GM21360 (cell line): ENCODE measurements around the gene NEK8.
A peak's percentile ranks its signal among the peaks of the same experiment; 100 is the strongest.
"Not testable (repeated sequence)": the region's sequence is repeated elsewhere in the genome, so short reads cannot be mapped to it uniquely, and the experiment has no call there.

Experiments used
- ATAC-seq: cut with Tn5 transposase; IDR thresholded peaks from one replicate; pipeline ENCODE4 v1.9.1; 2021; ENCODE audit warnings: mild to moderate bottlenecking, moderate library complexity; ENCODE audit not compliant: unreplicated experiment

The NEK8 gene

DNA sequence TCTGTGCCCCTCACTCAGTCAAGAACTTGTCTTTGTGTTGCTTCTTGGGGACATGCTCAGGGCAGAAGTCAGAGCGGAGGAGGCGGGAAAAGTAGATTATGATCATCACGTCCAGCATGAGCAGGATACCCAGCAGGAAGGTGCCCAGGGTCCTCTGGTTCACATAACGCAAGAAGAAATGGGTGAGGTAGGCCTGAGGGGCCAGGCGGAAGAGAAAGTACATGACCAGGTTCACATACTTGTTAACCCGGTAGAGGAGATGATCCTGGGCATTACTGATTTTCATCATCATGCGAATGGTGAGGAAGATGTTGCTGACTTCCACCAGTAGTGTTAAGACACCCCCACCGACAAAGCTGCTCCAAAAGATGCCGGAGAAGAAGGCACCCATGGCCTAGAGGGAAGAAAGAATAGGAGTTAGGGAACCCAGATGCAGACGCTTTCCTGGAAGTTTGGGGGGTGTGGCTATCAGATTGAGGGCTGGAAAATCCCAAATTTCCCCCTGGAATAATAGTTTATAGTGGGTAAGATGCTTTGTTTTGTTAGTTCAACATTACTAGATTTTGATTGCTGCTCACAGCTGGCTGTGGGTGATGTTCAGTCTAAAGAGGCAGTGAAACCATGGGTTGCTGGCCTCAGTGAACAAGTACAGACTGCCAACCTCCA is 4.0 kb upstream of the NEK8 start:
- ATAC-seq = no peak

DNA sequence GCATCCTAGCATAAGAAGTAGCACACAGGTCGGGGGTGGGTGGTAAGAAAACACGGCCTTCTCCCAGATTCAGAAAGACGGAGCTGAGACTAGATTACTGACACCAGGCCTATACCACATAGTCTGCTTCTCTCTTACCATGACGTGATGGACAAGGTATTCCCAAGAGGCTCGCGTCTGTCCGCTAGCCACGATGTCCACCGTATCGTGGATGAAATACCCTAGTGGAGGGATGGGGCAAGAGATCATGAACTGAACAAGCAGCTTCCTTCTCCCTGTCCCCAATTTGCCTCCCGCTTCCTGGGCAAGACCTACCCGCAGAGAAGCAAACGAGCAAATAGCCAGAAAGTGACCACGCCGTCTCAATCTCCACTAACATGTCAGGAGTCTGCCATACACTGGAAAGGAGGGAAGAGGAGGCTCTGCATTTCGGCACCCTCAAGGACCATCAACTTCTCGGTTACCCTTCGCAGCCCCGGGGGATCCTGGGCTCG is 3.4 kb upstream of the NEK8 start:
- no peak for ATAC-seq

DNA sequence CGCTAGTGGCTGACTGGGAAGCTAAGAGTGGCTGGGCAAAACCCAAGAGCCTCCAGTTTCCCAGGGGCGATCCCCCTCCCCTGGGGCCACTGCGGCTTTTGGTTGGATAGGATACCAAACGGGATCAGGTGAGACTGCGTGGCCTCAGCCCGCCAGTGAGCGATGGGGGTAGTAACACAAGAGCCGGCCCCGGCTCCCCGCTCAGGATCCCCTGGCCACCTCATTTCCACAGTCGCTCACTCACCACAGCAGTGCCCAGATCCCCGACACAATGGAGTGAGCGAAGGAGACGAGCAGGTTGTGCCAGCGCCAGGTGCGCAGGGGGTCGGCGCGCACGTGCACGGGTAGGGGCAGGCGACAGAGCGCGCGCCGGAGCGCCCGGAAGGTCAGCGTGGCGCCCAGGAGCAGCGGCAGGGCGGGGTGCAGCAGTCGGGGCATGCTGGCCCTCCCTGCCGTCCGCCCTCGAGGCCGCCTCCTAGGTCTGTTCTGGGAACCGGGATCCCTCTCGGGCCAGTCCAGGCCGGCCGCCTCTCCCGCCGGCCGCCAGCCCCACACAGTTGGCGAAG is 2.8 kb upstream of the NEK8 start:
- ATAC-seq = no peak

DNA sequence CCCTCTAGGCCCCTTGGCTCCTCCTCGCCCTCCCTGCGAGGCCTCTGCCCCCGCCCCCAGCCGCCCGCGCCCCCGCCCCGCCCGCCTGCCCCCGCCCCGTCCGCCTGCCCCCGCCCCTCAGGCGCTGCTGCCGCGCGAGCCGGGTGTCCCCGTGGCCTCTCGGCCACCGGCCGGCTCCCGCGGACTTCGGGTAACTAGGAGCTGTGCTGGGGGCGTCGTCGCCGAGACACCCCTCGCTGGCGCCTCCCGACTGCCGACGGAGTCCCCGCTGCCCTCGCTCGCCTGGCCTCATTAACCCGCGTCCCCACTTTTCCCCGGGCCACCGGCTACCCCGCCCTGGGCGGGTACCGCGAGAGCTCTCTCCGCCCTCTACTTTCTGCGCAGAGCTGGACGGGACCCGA is 2.4 kb upstream of the NEK8 start, which contains the start of gene TLCD1:
TLCD1 (minus strand) TSS at position 8 of the 401 bp plus-strand sequence. CDS start 136 bp downstream, outside the sequence.
- no peak for ATAC-seq

DNA sequence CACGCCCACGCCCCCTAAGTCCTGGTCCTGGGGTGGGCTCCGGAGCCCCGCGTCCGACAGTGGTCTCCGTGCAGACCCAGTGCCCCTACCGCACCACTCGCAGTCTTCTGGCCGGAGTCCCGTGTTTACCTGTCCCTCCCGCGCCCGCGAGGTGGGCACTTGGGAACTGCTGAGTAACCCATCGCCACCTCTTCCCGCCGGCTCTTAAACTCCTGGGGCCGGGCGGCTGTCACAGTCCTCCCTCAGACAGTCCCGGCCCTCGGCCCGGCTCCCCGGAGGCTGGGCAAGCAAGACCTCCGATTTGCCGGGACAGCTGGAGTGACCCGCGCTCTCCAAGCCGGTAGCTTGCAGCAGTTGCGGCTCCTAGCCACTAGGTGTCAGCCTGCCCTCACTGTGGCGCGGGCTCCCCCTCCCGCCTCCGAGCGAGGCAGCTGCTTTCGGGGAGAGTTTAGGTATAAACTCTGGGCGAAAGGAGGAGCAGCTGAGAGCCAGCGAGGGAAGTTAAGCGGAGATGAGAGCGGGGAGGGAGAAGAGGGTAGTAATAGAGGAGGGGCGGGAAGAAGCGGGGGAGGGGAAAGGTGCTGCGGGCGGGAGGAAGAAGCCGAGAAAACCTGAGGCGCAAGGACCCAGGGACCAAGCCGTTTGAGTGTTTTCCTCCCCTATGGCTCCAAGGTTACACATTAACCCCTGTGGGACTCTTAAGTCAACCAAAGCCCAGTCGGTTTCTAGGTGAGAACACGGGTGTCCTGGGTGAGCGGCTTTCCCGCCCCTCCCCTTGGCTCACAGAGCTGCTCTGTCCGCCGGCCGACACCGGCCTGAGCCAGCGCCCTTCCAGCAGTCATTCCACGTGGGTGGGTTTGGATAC is 1.7 kb upstream of the NEK8 start:
- ATAC-seq = peak; percentile 43

DNA sequence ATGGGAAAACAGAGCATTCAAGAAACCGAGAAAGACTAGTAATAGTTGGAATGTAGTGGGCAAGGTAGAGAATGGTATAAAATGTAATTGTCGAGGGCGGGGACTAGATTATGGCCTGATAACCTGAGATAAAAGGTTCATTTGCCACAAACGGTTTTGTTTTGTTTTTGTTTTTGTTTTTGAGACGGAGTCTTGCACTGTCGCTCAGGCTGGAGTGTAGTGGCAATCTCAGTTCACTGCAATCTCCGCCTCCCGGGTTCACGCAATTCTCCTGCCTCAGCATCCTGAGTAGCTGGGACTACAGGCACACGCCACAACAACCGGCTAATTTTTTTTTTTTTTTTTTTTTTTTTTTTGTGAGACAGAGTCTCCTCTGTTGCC is 1.4 kb downstream of the NEK8 start:
- ATAC-seq = no peak

DNA sequence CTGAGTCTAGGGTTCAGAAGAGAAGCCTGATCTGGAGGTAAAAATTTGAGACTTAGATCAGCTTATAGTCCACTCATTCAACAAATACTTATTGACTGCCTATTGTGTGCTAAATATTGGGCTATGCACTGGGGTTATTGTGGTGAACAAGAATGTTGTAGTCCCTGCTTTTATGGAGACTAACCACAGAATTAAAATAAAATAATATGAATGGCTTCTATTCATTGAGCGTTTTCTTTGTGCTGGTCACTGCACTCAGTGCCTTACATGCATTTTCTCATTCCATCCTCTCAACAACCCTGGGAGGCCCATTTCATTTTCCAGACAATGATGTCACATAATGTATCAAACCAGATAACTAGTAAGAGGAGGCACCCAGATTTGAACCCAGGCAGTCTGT is 4.8 kb downstream of the NEK8 start:
- no peak for ATAC-seq

DNA sequence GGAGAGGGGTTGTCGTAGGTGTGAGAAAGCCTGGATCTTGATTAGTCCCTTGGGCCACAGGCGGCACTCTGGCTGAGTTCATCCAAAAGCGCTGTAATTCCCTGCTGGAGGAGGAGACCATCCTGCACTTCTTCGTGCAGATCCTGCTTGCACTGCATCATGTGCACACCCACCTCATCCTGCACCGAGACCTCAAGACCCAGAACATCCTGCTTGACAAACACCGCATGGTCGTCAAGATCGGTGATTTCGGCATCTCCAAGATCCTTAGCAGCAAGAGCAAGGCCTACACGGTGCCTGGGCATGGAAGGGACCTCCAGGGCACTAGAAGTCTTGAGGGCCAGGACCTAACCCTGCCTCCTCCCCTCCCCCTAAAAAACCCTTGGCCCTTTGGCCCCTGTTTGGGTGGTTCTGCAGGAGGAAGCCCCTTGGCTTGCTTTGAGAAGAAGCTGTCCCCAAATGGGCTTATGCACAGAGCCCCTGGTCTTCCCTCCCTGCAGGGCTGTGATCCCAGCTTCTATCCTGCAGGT is 6.2 kb downstream of the NEK8 start:
- no peak for ATAC-seq

DNA sequence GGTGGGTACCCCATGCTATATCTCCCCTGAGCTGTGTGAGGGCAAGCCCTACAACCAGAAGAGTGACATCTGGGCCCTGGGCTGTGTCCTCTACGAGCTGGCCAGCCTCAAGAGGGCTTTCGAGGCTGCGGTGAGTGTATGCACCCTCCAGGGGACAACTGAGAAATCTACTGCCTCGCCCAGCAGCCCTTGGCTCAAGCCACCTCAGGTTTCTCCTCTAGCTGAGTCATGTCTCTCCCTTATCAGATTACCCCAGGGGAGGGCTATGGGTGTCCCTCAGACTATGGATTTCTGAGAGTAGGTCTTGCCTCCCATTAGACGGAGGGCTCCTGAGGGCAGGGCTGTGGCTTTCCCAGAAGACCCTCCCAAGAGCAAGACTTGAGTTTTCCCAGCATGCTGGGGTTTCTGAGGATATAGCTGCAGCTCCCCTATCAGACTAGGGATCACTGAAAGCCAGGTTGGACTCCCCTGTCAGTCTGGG is 6.7 kb downstream of the NEK8 start:
- no peak for ATAC-seq

DNA sequence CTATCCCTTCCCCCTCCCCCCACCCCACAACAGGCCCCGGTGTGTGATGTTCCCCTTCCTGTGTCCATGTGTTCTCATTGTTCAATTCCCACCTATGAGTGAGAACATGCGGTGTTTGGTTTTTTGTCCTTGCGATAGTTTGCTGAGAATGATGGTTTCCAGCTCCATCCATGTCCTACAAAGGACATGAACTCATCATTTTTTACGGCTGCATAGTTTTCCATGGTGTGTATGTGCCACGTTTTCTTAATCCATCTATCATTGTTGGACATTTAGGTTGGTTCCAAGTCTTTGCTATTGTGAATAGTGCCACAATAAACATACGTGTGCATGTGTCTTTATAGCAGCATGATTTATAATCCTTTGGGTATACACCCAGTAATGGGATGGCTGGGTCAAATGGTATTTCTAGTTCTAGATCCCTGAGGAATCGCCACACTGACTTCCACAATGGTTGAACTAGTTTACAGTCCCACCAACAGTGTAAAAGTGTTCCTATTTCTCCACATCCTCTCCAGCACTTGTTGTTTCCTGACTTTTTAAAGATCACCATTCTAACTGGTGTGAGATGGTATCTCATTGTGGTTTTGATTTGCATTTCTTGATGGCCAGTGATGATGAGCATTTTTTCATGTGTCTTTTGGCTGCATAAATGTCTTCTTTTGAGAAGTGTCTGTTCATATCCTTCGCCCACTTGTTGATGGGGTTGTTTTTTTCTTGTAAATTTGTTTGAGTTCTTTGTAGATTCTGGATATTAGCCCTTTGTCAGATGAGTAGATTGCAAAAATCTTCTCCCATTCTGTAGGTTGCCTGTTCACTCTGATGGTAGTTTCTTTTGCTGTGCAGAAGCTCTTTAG is 7.6 kb downstream of the NEK8 start:
- ATAC-seq = not testable (repeated sequence)

DNA sequence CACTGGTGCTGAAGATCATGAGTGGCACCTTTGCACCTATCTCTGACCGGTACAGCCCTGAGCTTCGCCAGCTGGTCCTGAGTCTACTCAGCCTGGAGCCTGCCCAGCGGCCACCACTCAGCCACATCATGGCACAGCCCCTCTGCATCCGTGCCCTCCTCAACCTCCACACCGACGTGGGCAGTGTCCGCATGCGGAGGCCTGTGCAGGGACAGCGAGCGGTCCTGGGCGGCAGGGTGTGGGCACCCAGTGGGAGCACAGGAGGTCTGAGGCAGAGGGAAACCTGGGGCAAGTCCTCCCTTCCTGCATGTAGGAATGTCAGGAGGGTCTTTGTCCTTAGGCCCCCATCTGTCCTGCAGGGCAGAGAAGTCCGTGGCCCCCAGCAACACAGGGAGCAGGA is 8.7 kb downstream of the NEK8 start:
- no peak for ATAC-seq

DNA sequence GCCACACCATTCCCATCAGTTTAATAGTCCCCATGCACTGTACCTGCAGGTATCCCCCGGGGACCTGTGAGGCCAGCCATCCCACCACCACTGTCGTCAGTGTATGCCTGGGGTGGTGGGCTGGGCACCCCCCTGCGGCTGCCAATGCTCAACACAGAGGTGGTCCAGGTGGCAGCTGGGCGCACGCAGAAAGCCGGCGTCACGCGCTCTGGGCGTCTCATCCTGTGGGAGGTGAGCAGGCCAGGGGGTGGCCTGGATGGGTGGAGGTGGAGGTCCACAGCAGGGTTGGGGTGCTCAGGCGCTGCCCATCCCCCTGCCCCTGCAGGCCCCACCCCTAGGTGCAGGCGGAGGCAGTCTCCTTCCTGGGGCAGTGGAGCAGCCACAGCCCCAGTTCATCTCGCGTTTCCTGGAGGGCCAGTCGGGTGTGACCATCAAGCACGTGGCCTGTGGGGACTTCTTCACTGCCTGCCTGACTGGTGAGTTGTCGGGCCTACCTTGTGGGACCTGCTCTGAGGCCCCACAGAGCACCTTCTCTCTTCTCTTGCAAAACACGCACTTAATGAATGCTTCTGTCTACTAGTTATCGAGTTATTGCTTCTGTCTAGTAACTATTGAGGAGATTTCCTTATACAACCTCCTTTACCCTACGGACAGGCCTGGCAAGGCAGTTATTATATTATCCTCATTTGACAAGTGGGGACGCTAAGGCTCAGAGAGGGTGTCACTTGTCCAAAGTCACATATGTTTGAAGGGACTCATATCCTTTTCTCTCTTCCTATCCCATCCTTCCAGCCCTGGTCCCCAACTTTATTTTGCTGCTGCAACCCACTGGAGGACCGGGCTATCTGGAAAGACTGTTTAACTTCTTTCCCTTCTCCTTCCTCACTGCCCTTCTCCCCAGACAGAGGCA is 9.4 kb downstream of the NEK8 start:
- ATAC-seq = peak; percentile 51

DNA sequence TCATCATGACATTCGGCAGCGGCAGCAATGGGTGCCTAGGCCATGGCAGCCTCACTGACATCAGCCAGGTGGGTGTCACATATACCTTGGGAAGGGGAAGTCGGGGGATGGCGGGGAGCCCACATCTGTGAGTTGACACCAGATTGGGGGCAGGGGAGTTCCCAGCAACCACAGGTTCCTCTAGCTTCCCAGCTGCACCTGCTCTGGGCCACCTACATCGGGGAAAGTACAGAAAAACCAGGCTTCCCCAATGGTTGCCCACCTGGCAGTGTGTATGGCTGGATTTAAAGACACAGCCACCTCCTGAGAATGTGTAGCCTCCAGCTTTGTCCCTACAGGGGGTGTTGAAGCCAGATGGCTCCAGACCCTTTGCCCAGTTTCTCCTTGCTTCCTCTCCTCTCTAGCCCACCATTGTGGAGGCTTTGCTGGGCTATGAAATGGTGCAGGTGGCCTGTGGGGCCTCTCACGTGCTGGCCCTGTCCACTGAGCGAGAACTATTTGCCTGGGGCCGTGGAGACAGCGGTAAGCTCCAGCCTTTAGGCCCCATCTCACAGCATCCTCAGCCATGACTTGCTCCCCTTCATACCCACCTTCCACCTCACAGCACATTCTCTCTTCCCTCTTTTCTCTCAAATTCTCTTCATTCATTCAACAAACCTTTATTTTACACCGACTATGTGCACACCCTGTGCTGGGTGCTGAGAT is 10.2 kb downstream of the NEK8 start:
- no peak for ATAC-seq

DNA sequence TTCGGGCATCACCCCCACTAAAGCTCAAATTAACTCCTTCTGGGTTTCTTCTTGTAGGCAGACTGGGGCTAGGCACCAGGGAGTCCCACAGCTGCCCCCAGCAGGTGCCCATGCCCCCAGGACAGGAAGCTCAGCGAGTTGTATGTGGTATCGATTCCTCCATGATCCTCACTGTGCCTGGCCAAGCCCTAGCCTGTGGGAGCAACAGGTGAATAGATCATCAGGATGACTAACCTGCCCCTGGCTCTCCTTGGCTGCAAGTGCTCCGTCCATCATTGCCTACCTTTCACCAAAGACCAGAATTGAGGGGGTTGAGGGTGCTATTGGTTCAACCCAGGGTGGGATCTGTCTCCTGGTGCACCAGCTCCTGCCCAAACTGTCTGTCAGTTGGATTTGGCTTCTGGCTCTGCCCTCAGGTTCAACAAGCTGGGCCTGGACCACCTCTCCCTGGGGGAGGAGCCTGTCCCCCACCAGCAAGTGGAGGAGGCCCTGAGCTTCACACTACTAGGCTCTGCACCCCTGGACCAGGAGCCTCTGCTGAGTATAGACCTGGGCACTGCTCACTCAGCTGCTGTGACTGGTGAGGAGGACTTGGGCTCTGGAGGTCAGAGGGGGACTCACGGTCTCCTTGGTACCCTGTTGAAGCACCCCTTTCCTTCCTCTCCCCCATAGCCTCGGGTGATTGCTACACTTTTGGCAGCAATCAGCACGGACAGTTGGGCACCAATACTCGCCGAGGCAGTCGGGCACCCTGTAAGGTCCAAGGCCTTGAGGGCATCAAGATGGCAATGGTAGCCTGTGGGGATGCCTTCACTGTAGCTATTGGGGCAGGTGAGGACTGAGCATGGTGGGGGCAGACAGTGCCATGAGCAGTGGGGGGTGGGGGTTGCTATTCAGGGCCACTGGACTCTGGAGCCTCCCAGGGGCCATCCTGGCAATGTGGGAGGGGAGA is 12.1 kb downstream of the NEK8 start:
- ATAC-seq = no peak

DNA sequence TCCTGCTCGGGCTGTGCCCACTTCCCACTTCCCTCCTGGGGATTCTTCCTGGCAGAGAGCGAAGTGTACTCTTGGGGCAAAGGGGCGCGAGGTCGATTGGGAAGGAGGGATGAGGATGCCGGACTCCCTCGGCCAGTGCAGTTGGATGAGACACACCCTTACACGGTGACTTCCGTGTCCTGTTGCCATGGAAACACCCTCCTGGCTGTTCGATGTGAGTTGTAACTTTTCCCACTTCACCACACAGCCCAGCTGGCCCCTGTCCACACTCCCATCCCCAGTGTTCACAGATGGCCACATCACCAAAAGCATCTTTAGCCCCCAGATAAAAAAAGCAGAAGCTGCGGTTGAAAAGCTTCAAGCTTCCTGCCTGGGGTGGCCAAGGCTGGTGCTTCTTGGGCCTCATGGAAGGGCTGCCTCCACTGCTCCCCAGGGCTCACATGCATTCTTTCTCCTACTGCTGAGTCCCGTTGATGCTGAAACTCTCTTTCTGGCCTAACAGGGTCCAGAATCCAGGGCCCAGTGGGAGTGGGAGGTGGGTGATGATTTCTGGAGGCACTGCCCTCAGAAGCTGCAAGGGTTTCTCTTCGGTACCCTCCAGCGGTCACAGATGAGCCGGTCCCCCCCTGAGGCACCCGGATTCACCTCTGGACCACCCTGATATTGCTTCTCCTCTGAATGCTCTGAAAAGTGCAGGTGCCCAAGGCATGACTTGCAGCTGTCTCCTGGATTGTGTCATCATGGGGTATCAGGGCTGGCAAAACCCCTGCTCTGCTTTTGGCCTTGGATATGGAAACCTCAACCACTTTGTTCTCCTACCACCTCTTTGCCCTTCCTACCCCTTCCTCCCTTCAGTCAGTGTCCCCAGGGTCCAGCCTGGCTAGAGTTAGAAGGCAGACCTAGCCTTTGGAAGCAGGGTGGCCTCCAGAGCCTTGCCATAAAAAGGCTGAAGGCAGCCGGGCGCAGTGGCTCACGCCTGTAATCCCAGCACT is 13.1 kb downstream of the NEK8 start:
- no peak for ATAC-seq
